ENCODE results near the gene HPCAL1.

Gene HPCAL1

DNA sequence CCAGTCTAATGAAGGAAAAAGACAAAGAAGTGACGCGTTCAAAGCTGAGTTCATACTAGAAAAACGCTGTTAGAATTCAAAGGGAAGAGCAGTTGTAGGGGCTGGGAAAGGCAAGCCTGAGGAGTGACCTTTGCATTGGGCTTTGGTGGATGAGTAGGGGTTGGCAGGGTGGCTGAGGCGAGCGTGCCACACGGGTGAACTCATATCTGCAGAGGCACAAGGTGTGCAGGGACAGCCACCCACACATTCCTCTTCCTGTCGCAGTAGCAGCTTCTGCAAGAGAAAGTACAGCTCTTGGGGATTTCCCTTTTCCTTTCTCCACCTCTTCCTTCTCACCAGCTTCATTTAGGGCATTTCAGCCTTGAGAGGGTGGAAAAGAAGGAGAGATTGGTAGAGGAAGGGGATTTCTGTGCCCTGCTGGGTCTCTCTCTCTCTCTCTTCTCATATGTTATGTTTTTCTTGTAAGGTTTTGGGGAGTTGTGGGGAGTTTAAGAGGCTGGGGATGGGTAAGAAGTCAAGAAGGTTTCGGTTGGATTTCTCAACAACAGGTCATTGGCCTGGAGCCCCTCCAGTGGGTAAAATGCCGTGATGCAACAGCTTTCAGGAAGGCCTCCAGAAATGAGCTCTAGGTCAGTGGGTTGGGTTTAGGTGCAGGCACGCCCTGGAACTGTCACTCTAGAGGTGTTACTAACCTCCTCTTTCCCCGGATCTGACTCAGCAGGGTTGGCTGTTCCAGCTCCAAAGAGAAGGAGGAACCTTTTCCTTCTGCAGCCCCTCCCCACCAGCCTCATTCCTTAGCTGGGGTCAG lies 105.3 kb downstream of the HPCAL1 start:
- DNase-seq (ENCODE audit: low read depth), result no peak

GRCh38 chr2:10408649-10409579 lies 106.2 kb downstream of the HPCAL1 start:
- DNase-seq (ENCODE audit: low read depth), result peak; percentile 62

DNA sequence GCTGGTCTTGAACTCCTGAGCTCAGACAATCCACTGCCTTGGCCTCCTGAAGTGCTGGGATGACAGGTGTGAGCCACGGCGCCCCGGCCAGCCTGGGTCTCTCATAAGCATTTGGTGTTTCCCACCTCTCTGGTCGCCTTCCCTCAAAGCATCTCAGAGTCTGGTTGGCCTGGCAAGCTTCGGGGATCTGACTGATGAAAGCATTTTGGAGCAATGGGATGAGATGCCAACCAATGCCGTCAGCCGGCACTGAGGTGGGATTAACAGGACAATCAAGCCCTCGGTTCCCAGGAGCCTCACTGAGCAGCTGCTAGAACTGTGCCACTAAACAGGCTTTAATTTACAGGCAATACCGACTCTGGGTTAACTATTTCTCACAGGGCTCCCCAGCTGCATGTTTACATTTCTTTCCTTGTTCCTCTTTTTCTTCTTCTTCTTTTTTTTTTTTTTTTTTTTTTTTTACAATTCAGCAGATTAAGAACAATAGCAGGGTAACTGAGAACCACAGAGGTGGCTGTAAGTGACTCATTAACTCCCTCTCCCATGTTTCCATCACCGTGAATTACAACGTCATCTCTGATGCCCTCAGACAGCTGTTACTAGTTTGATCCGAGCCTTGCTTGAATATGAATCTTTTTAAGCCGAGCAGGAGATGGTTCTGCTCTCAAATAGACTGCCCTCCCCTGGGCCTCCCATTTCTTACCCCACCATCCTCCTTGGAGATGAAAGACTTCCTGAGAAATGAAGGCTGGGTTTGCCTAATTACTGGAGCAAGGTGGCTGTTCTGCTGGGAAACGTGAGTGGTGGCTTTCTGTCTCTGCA lies 107.5 kb downstream of the HPCAL1 start:
- DNase-seq (ENCODE audit: low read depth), result no peak

DNA sequence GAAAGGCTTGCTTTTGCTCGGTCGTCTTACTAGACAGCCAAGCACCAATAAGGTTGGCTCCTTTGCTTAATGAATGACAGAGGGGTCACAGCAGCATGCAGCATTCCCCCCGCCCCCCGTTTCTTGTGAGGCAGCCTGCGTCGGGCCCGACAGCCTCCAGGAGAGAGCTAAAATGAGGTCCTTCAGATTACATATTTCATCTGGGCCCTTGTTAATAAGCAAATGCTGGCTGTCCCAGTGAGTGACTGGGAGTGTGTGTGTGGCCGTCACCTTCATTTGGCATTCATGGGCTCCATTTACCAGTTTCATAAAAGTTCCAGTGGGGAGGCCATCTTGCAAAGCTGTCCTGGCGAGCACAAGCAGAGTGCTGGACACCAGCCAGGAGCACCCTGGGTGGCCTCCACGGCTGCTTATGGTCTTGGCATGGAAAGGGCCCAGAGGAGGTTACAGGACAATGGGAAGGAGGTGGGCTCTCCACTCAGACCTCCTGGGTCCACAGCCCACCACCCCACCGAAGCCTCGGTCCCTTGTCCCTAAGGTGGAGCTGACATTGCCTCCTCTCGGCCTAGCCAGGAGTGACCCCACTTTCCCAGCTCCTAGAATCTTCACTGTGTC lies 108.2 kb downstream of the HPCAL1 start:
- DNase-seq (ENCODE audit: low read depth), result no peak

- no peak for DNase-seq (ENCODE audit: low read depth)
Measured at GRCh38 chr2:10411557-10411956, 108.9 kb downstream of the HPCAL1 start.

DNA sequence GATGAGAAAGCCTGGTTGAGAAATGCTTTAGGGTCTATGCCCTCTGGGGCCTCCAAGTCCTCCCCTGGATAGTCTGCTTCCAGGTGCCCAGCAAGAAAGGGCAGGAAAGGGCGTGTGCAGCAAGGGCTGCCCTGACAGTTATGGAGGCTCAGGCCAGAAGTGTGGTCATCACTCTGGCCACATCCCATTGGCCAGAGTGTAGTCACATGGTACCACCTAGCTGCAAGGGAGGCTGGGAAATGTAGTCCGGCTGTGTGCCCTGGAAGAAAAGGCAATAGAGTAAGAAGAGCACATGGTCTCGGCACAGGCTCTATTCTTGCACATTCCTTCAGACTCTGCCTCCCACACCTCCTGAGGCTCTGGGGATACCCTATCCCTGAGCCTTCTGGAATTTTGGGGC lies 109.7 kb downstream of the HPCAL1 start:
- no peak for DNase-seq (ENCODE audit: low read depth)

DNA sequence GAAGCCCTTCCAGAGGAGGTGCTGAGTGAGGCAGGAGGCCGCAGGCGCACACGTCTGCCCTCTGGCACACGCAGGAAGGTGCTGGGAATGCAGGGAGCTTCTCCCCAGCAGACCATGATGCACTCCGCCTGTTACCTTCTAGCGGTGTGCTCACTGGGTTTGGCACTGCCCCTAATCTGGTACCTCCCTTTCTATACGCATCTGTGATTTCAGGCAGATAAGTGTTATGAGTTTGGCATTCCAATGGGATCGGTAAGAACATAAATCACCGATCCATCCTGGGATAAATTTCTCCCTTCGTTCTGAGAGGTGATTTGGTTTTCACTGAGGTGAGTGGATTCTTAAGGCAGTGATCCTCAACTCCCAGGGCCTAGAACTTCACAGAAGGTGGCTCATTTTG lies 110.8 kb downstream of the HPCAL1 start:
- DNase-seq (ENCODE audit: low read depth), result no peak

DNA sequence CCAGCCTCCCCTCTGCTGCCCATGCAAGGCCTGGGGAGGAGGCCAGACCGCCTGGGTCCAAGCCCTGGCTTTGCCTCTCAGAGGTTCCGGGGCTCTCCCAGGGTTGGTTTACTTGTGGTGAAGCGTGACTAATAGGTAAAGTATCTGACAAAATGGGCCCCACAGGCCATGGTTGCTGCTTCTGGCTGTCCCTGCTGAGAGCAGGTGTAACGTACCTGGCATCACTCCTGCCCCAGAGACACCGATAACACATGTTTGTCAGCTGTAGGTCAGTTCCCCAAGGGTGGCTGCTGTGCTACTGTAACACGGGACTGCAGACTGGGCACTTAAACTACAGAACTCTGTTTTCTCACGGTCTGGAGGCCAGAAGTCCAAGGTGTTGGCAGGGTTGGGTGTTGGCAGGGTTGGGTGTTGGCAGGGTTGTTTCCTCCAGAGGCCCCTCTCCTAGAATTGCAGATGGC lies 111.3 kb downstream of the HPCAL1 start:
- no peak for DNase-seq (ENCODE audit: low read depth)

DNA sequence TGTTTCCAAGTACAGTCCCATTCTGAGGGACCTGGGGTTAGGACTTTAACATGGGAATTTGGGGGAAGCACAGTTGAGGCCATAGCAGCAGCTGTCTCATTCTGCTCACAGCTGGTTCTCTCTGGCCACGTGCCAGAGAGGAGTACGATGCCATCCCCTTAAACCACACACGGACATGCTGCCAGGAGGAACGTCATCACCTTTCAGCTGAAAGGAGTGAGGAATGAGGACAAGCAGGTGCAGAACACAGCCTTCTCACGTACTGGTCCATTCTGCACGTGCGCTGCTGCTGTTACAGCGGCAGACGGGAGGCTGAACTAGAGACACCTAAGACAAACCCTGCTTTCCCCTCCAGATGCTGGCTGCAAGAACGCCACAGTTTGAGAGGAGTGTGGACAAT lies 111.9 kb downstream of the HPCAL1 start:
- DNase-seq (ENCODE audit: low read depth), result no peak

DNA sequence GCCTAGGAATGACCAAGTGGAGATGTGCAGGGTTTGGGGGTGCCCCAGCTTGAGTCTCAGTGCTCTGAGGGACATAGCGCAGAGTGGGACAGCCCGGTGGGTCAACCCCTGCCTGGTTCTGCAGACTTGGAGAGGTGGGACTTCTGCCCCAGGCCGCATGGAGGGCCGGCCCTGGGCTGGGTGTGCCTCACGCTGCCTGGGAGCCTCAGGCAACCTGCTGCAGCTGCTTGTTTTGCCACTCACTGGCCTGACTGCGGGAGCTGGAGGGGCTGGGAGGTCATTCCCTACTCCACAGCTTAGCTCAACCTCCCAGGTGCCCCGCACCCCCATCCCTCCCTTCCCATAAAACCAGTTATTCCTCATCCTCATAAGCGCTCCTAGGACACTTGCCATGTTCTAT lies 112.3 kb downstream of the HPCAL1 start:
- no peak for DNase-seq (ENCODE audit: low read depth)

DNA sequence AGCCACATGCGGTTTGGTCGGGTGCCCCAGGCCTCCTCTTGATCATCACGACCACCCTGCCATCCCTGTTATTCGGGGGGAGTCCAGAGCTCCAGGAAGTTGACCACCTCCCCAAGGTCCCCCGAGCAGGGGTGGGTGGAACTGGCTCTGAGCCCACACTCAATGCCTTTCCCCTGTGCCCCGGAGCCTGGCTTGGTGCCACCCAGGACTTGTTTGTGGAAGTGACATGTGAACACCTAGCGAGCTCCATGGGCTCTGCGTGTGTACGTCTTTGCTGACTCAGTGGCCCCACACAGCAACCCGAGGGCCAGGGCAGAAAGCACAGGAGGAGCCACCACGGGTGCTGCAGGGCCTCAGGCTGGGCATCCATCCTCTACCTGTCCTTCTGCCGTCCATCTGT lies 112.9 kb downstream of the HPCAL1 start:
- DNase-seq (ENCODE audit: low read depth), result no peak

DNA sequence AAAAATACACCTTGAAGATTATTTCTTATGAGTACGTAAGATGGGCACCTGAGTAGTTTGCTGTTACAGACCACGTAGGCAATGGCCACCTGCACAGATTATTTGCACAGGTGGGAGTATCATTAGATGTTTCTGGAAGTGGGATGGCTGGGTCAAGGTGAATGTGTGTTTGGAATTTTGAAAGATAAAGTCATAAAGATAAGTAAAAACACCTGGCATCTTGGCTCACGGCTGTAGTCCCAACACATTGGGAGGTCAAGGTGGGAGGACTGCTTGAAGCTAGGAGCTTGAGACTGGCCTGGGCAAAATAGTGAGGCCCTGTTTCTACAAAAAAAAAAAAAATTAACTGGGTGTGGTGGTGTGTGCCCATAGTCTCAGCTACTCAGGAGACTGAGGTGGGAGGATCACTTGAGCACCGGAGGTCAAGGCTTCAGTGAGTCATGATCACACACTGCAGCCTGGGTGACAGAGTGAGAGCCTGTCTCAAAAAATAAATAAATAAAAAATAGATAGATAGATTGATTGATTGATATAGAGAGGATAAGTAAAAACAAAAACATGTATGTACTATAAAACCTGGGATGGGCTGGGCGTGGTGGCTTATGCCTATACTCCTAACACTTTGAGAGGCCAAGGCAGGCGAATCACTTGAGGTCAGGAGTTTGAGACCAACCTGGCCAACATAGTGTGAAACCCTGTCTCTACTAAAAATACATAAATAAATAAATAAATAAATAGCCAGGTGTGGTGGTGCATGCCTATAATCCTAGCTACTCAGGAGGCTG lies 115.0 kb downstream of the HPCAL1 start:
- no peak for DNase-seq (ENCODE audit: low read depth)

DNA sequence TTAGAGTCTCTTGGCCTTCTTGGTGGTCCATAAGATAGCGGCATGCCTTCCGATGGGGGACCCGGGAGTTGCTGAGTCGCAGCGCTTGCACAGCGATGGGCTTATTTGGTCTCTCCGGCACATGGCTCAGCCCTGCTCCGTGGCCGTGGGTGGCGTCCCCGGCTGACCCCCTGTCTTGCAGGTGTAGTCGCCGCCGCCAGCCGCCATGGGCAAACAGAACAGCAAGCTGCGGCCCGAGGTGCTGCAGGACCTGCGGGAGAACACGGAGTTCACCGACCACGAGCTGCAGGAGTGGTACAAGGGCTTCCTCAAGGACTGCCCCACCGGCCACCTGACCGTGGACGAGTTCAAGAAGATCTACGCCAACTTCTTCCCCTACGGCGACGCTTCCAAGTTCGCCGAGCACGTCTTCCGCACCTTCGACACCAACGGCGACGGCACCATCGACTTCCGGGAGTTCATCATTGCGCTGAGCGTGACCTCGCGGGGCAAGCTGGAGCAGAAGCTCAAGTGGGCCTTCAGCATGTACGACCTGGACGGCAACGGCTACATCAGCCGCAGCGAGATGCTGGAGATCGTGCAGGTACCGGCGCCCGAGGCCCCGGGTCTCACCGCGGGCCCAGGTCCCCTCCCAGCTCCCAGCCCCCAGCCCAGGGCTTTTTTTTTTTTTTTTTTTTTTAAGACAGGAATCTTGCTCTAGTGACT lies 117.0 kb downstream of the HPCAL1 start:
- no peak for DNase-seq (ENCODE audit: low read depth)

DNA sequence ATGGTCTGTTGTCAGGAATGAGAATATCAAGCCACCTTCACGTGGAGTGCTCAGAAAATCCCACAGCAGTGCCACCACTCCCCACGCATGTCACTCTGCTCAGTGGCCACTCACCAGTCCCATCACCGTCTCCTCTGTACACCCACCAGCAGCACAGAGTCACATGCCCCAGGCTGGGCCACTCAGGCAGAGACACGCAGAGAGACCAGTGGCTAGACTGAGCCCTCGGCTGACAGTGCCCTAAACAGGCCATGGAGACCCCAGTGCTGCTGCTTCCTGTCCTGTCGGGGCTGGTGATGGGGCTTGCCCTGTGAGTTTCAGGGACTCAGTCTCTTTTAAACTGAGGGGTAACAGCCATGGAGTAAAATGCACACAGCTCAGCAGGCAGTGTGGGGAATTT lies 119.5 kb downstream of the HPCAL1 start:
- no peak for DNase-seq (ENCODE audit: low read depth)

- DNase-seq (ENCODE audit: low read depth), result no peak
Measured at GRCh38 chr2:10422732-10423399, 120.2 kb downstream of the HPCAL1 start.

GRCh38 chr2:10423400-10423774 lies 120.7 kb downstream of the HPCAL1 start:
- DNase-seq (ENCODE audit: low read depth), result no peak

DNA sequence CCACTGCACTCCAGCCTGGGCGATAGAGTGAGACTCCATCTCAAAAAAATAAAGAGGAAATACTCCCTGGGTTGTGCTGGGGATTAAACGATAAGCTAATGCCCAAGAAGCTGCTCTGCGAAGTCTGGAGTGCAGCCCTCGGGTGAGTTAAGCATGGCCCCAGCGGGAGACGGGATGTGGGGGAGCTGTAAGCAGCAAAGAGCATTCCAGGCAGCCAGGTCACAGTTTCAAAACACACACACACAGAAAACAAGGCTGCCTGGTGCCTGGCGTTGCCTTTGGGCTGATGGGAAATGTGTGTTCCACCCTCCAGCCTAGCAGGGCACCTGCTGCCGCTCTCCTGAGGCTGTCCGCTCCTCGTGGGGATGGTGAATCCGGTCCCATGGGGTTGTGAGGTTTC lies 121.3 kb downstream of the HPCAL1 start:
- DNase-seq (ENCODE audit: low read depth), result no peak

DNA sequence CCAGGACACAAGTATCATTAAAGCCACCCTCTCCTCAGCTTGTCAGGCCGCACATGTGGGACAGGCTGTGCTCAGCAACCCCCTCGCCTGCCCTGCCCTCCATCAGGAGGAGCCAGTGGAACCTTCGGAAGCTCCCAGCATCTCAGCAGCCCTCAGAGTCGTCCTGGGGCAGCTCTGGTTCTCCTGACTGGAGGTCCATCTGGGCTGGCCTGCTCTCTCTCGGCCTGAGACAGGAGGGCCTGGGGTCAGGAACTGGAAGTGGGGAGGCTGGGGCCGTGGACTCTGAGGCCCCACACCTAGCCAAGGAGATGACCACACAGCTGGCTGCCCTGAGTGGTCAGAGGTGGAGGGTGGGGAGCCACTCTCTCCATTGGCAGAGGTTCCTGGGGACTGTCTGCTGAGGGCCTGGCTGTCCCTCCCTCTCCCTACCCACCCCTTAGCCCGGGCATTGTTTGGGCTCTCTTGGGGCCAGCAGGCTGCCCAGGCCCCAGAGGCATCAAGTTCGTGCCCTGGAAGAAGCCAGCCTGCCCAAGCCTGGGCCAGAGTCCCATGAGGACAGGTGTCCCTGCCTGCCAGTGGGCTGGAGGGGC lies 122.3 kb downstream of the HPCAL1 start:
- no peak for DNase-seq (ENCODE audit: low read depth)

GRCh38 chr2:10425699-10426098 lies 123.0 kb downstream of the HPCAL1 start:
- DNase-seq (ENCODE audit: low read depth), result no peak

Data from CMK (cell line).